NT2/D1 (cell line): ENCODE data around the gene EML1.

Source experiments
- SUZ12 ChIP-seq: IDR thresholded peaks from 2 replicates; pipeline ENCODE4 v1.6.1; 2011; ENCODE audit not compliant: insufficient read length, insufficient read depth; ENCODE audit errors: extremely low read depth
- YY1 ChIP-seq: IDR thresholded peaks from 2 replicates; pipeline ENCODE4 v1.6.1; 2011; ENCODE audit not compliant: insufficient read length, insufficient read depth
- ZNF274 ChIP-seq: IDR thresholded peaks from 2 replicates; pipeline ENCODE4 v1.6.1; 2011; ENCODE audit warnings: mild to moderate bottlenecking, low read depth, low read length

DNA sequence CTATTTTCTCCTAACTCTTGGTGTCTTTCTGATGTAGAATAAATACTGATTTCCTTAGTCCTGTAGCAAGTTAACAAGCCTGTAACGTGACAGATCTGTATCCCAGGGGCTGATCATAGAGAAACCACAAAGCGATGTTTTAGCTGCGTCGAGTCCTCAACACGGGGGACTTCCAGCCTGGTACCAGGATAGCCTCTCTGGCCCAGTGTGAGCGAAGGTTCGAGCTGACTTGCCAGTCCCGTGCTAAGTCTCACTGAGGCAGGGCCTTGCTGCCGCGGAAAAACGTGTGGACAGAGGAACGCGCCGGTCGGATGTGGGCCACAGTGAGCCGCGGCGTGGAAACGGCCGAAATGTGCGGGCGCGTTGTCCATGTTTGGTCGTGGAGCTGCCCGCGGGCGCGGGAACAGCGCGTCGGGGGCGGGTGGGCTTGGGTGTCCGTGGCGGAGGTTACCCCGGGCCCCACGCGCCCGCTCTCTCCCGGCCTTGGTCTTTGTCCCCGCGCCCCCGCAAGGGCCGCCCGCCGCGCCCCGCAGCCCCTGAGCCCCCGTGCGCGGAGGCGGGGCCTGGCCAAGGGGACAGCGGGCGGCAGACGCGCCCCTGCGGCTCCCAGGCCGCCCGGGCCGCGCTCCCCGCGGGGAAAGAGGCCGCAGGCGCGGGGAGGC is 531 bp upstream of the EML1 start:
- TF ChIP-seq YY1 (no peak), SUZ12 (no peak), ZNF274 (no peak)
